H1 (cell line): Measurements from ENCODE around the gene COL4A2.

Source experiments
- CEBPB ChIP-seq: IDR thresholded peaks from 2 replicates; pipeline ENCODE4 v1.6.1; 2012; ENCODE audit warnings: low read depth, low read length
- MAFK ChIP-seq: IDR thresholded peaks from 2 replicates; pipeline ENCODE4 v1.6.1; 2012; ENCODE audit warnings: low read depth, mild to moderate bottlenecking, improper control_type of control experiment, low read length

DNA sequence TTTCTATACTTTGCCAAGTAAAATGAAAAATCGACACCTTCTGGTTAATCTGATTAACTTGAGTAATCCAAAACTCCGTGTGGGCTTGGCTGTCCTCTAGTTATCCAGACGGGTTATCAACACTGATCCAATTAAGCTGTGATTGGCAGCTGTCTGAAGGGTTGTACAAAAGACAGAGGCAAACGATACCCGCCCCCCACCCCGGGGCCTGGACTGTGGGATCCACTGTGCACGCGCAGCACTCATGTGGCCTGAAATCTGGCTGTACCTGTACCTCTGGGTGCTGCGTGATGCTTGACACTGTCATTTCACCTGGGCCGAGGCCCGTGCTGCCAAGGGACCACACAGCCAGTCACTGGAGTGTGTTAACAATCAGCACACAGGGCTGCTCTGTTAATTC is 53.5 kb downstream of the COL4A2 start:
- no peak for TF ChIP-seq MAFK
- TF ChIP-seq CEBPB: no peak
